Breast epithelium (tissue), 3 donors: ENCODE measurements around the gene CYP24A1.

Experiments
- CTCF ChIP-seq, 3 donors: fragments of 450-650 bp; IDR thresholded peaks; one replicate each; pipeline ENCODE4 v1.5.1; 2016 to 2017; ENCODE audit warnings: antibody characterized with exemption in 3 of 3, mild to moderate bottlenecking in 3 of 3, moderate library complexity in 3 of 3
- POLR2A ChIP-seq: fragments of 450-650 bp; IDR thresholded peaks from one replicate; pipeline ENCODE4 v1.6.1; 2016; ENCODE audit warnings: antibody characterized with exemption, mild to moderate bottlenecking, moderate library complexity
- POLR2AphosphoS5 ChIP-seq, 3 donors: sonication (generic); formaldehyde crosslinking; IDR thresholded peaks; one replicate each; pipeline ENCODE4 v1.6.1; 2017; ENCODE audit warnings: antibody characterized with exemption in 3 of 3

DNA sequence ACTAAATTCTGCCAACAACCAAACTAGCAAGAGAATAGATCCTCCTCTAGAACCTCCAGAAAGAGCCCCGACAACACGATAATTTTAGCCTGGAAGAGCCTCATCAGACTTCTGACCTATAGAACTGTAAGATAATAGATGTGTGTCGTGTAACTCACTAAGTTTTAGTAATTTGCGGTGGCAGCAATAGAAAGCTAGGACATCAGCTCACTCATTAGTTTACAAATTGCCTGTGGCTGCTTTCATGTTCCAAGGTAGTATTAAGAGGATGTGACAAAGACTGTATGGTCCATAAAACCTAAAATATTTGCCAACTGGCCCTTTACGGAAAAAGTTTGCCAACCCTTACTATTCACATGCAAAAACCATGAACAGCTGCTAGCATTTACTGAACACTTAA, 17.3 kb downstream of the CYP24A1 start:
- no peak for TF ChIP-seq POLR2AphosphoS5 (IDR thresholded peaks at IDR 0.05)
- TF ChIP-seq POLR2A: no peak
- no peak for TF ChIP-seq CTCF (IDR thresholded peaks at IDR 0.05)
